GM12878 (cell line): Measurements from ENCODE around the gene METTL8. TPM values are rescaled to one million over a fixed set of nuclear protein-coding genes. Genes with fewer than 3 reads are reported as not detected.

Experiments
- ATAC-seq: fragments of 200-7000 bp; cut with Tn5 transposase; 3 replicates; pipeline ENCODE4 v1.9.1; 2020; ENCODE audit warnings: mild to moderate bottlenecking, moderate library complexity
- BruUV-seq: library from RNA; stranded (reverse); fragments of 400-500 nt; replicated peaks from 2 replicates; lab custom pipeline; 2021; lab: Mats Ljungman, UMichigan
- CTCF ChIA-PET: fragments of 300-600 bp; sonication (Branson Sonifier 250); formaldehyde crosslinking; extraction: SDS; loops from one replicate; lab custom pipeline; 2021; ENCODE audit warnings: inconsistent platforms; lab: Yijun Ruan, JAX
- POLR2A ChIA-PET: fragments of 350-600 bp; formaldehyde crosslinking; extraction: SDS; loops from one replicate; lab custom pipeline; 2021; ENCODE audit warnings: inconsistent platforms; lab: Charles Lee
- RAD21 ChIA-PET: fragments of 300-600 bp; sonication (Branson Sonifier 250); formaldehyde crosslinking; loops from one replicate; lab custom pipeline; 2023; ENCODE audit warnings: antibody characterized with exemption; ENCODE audit not compliant: unreplicated experiment; lab: Charles Lee
- SMC1A ChIA-PET: fragments of 300-600 bp; sonication (Branson Sonifier 250); formaldehyde crosslinking; loops from one replicate; lab custom pipeline; 2023; ENCODE audit not compliant: unreplicated experiment, uncharacterized antibody; lab: Charles Lee
- DNase-seq: peaks from one replicate; pipeline ENCODE4 v3.0.0-alpha.2; 2011; ENCODE audit warnings: low read depth, low spot score
- FAIRE-seq: peaks from 3 replicates; lab custom pipeline; 2011; peaks lifted over from hg19 to GRCh38; lab: Jason Lieb, UNC
- H2AFZ ChIP-seq: 2 replicates; pipeline ENCODE4 v1.6.0; 2011; ENCODE audit warnings: low read depth, low read length, control low read depth; ENCODE audit not compliant: control insufficient read depth
- H3K27ac ChIP-seq: 2 replicates; pipeline ENCODE4 v1.5.1; 2011; ENCODE audit warnings: control low read depth; ENCODE audit not compliant: control insufficient read depth, insufficient read depth
- H3K27me3 ChIP-seq, 2 experiments: replicated peaks in 1 of 2; 2 replicates each; pipeline versions ENCODE4 v1.6.0 to v1.6.1; 2011; ENCODE audit warnings: low read length in 1 of 2; ENCODE audit not compliant: control insufficient read depth in 2 of 2, insufficient read depth in 2 of 2
- H3K36me3 ChIP-seq, 2 experiments: 2 replicates each; pipeline ENCODE4 v1.5.1; 2011; ENCODE audit warnings: low read length in 1 of 2; ENCODE audit not compliant: control insufficient read depth in 2 of 2, insufficient read depth in 2 of 2
- H3K4me1 ChIP-seq: 2 replicates; pipeline ENCODE4 v1.6.1; 2011; ENCODE audit warnings: mild to moderate bottlenecking, low read length, moderate library complexity, mixed read lengths; ENCODE audit not compliant: control insufficient read depth, insufficient read depth
- H3K4me2 ChIP-seq: 2 replicates; pipeline ENCODE4 v1.6.0; 2011; ENCODE audit warnings: control low read depth; ENCODE audit not compliant: control insufficient read depth, insufficient read depth
- H3K4me3 ChIP-seq: fragments of 200-600 bp; sonication (generic); 2 replicates; pipeline ENCODE4 v1.5.1; 2016
- H3K79me2 ChIP-seq: 2 replicates; pipeline ENCODE4 v1.6.0; 2011; ENCODE audit warnings: low read length; ENCODE audit not compliant: control insufficient read depth, insufficient read depth
- H3K9ac ChIP-seq: 2 replicates; pipeline ENCODE4 v1.8.0; 2011; ENCODE audit warnings: low read length, control low read depth, mixed read lengths; ENCODE audit not compliant: control insufficient read depth, insufficient read depth
- H3K9me3 ChIP-seq: replicated peaks from 3 replicates; pipeline ENCODE4 v1.5.1; 2011; ENCODE audit warnings: mild to moderate bottlenecking, low read length; ENCODE audit not compliant: control insufficient read depth, insufficient read depth
- H4K20me1 ChIP-seq: 2 replicates; pipeline ENCODE4 v1.6.0; 2011; ENCODE audit not compliant: control insufficient read depth, insufficient read depth
- BHLHE40 ChIP-seq, 2 experiments: fragments of 450-650 bp in 1 of 2; IDR thresholded peaks; 2 replicates each; pipeline ENCODE4 v1.6.1; 2011 to 2017; ENCODE audit warnings: low read depth in 2 of 2, borderline replicate concordance in 1 of 2, improper control_type of control experiment in 1 of 2, low read length in 1 of 2, mild to moderate bottlenecking in 1 of 2
- ESRRA ChIP-seq: IDR thresholded peaks from 2 replicates; pipeline ENCODE4 v1.6.1; 2012; ENCODE audit warnings: mild to moderate bottlenecking, low read length, improper control_type of control experiment
- ETV6 ChIP-seq, 2 experiments: fragments of 450-650 bp in 1 of 2; IDR thresholded peaks in 1 of 2; conservative IDR thresholded peaks in 1 of 2; 2 replicates each; pipeline ENCODE4 v1.6.1; 2014; ENCODE audit warnings: antibody characterized with exemption in 1 of 2, borderline replicate concordance in 1 of 2, low read depth in 1 of 2, mild to moderate bottlenecking in 1 of 2, moderate library complexity in 1 of 2
- IRF5 ChIP-seq: fragments of 450-650 bp; IDR thresholded peaks from 2 replicates; pipeline ENCODE4 v1.6.1; 2017; ENCODE audit warnings: borderline replicate concordance
- MAX ChIP-seq: IDR thresholded peaks from 2 replicates; pipeline ENCODE4 v1.6.1; 2012; ENCODE audit warnings: low read depth, low read length, improper control_type of control experiment
- MEF2B ChIP-seq: fragments of 450-650 bp; IDR thresholded peaks from 2 replicates; pipeline ENCODE4 v1.6.1; 2018; ENCODE audit warnings: mild to moderate bottlenecking, moderate library complexity; ENCODE audit not compliant: partially characterized antibody, poor library complexity, severe bottlenecking
- MXI1 ChIP-seq: fragments of 150-350 bp; IDR thresholded peaks from 2 replicates; pipeline ENCODE4 v1.6.1; 2011; ENCODE audit warnings: low read depth, mild to moderate bottlenecking, inconsistent platforms, low read length, improper control_type of control experiment
- MYC ChIP-seq: IDR thresholded peaks from 2 replicates; pipeline ENCODE4 v1.6.1; 2011; ENCODE audit warnings: mild to moderate bottlenecking, low read length, moderate library complexity, inconsistent platforms; ENCODE audit not compliant: insufficient read depth, insufficient replicate concordance, insufficient read length, severe bottlenecking
- NFYA ChIP-seq: IDR thresholded peaks from 2 replicates; pipeline ENCODE4 v1.6.1; 2011; ENCODE audit warnings: low read depth, mild to moderate bottlenecking, low read length, improper control_type of control experiment, borderline replicate concordance
- POLR2A ChIP-seq: IDR thresholded peaks from 2 replicates; pipeline ENCODE4 v1.6.1; 2011; ENCODE audit warnings: low read depth, mild to moderate bottlenecking, low read length
- PRDM15 ChIP-seq: fragments of 450-650 bp; formaldehyde crosslinking; IDR thresholded peaks from 2 replicates; pipeline ENCODE4 v1.4.0; 2020; ENCODE audit warnings: mild to moderate bottlenecking, moderate library complexity
- RAD51 ChIP-seq: fragments of 450-650 bp; IDR thresholded peaks from 2 replicates; pipeline ENCODE4 v1.6.1; 2016; ENCODE audit warnings: moderate library complexity, mild to moderate bottlenecking, inconsistent platforms
- RUNX3 ChIP-seq: IDR thresholded peaks from 2 replicates; pipeline ENCODE4 v1.6.1; 2012; ENCODE audit warnings: low read length, inconsistent platforms
- SP1 ChIP-seq: IDR thresholded peaks from one replicate; pipeline ENCODE4 v1.6.1; 2011; ENCODE audit warnings: low read depth, low read length
- SRF ChIP-seq, 2 experiments: IDR thresholded peaks; 2 replicates each; pipeline ENCODE4 v1.6.1; 2011; ENCODE audit warnings: low read depth in 2 of 2, low read length in 2 of 2, mild to moderate bottlenecking in 1 of 2, moderate library complexity in 1 of 2
- YBX1 ChIP-seq: fragments of 450-650 bp; IDR thresholded peaks from 2 replicates; pipeline ENCODE4 v1.6.1; 2016; ENCODE audit warnings: antibody characterized with exemption
- ZNF24 ChIP-seq: fragments of 450-650 bp; IDR thresholded peaks from 2 replicates; pipeline ENCODE4 v1.6.1; 2017; ENCODE audit warnings: antibody characterized with exemption, mild to moderate bottlenecking
- WGBS: methylation state at CpG from one replicate; pipeline ENCODE4 v1.1.6; 2016; ENCODE audit warnings: low lambda C conversion rate; ENCODE audit not compliant: insufficient replicate concordance, insufficient coverage; ENCODE audit errors: missing lambda C conversion rate; 5-methylcytosine and 5-hydroxymethylcytosine counted together
- in situ Hi-C: fragments of 300-500 bp; cut with MboI; formaldehyde crosslinking; loops from 9 replicates; pipeline ENCODE4 v1.14.3; 2018; ENCODE audit warnings: mixed read lengths
- intact Hi-C: fragments of 100-400 bp; cut with micrococcal nuclease; formaldehyde crosslinking; loops from one replicate; pipeline ENCODE4 v1.14.2; 2022; ENCODE audit not compliant: unreplicated experiment
- polyA plus RNA-seq, 11 experiments: library from polyadenylated mRNA; depleted of rRNA in 4 of 11; unstranded in 6 of 11; stranded (reverse) in 5 of 11; fragments of >200 nt; fragmentation: Nextera tagmentation in 4 of 11; fragmentation: Illumina TruSeq in 1 of 11; extraction: Ambion mirVana in 4 of 11; extraction: Trizol in 1 of 11; gene quantifications; 1 replicate in 1 of 11; 2 replicates in 10 of 11; pipeline versions ENCODE4 v1.2.1 to v1.2.3, GENCODE V29; 2011 to 2016; ENCODE audit warnings: inconsistent platforms in 2 of 11, missing spikeins in 2 of 11, low read depth in 1 of 11
- total RNA-seq, 4 experiments: library from RNA; depleted of rRNA in 3 of 4; stranded (reverse); fragments of >200 nt in 3 of 4; fragmentation: Illumina TruSeq in 1 of 4; extraction: Trizol in 1 of 4; gene quantifications; 2 replicates each; pipeline versions ENCODE4 v1.2.1 to v1.2.3, GENCODE V29; 2013 to 2021

The METTL8 gene
- total and polyA plus RNA-seq, 10 of the 15 experiments (the other 5 are each of a cell fraction or from before 2014, with no cell fraction given), result 30.8 to 96.3 (median 51.5) TPM

GRCh38 chr2:171432969-171433762, 624 bp downstream of the METTL8 start:
- DNase-seq (no peak), ATAC-seq (peak; percentile 51), FAIRE-seq (no peak)
- Histone ChIP-seq H3K4me3 (peak overlapping the region; percentile 69), H3K9ac (peak overlapping the region; percentile 69), H3K79me2 (peaks cover 82% of the 10 kb centered on the region), H3K4me1 (peaks cover 13% of the 10 kb centered on the region), H3K27me3 (no peaks in the 10 kb centered on the region), H4K20me1 (no peaks in the 10 kb centered on the region), H3K9me3 (peaks cover 29% of the 10 kb centered on the region), H3K27ac (peak overlapping the region; percentile 93), H2AFZ (peak overlapping the region; percentile 68), H3K36me3 (peaks cover 0 to 12% of the 10 kb centered on the region in 2 experiments; a peak in 2 of 4 replicates), H3K4me2 (peak overlapping the region; percentile 97)
- CTCF ChIA-PET, result interaction anchor here (0.8 to 5.0 kb wide), 8 partner anchors 13 to 460 kb away, joined by 3 to 32 read pairs (median 3); no protein-coding TSS in a partner anchor
- in situ Hi-C loops, result loop anchor here (25.0 kb wide), 1 partner anchor 471 kb away; no protein-coding TSS in a partner anchor
- WGBS, result 1% methylated on average over 20 of the region's 20 CpGs
- SMC1A ChIA-PET, result interaction anchor here (0.6 to 3.4 kb wide), 14 partner anchors 12 to 1251 kb away, joined by 3 to 22 read pairs (median 5); no protein-coding TSS in a partner anchor
- POLR2A ChIA-PET, result interaction anchor here (0.7 to 2.5 kb wide), 16 partner anchors 12 to 504 kb away, joined by 3 to 15 read pairs (median 3); partner anchors contain the start of gene GORASP2
- intact Hi-C loops, result loop anchor here (1.0 to 5.0 kb wide), 7 partner anchors 12 to 506 kb away; partner anchors contain the start of genes CYBRD1 and GORASP2
- RAD21 ChIA-PET, result interaction anchor here (0.6 to 3.6 kb wide), 16 partner anchors 13 to 1035 kb away, joined by 3 to 25 read pairs (median 4); no protein-coding TSS in a partner anchor
- BruUV-seq, result TSS peak; percentile 74
- no peak for TF ChIP-seq RUNX3
- TF ChIP-seq PRDM15, result no peak
- no peak for TF ChIP-seq ESRRA
- peak; percentile 71 for TF ChIP-seq MEF2B
- TF ChIP-seq ZNF24, result no peak
- no peak for TF ChIP-seq YBX1
- peak; percentile 85 for TF ChIP-seq MAX
- TF ChIP-seq BHLHE40 (IDR thresholded peaks at IDR 0.05; ENCODE audit: borderline replicate concordance in 1 of 2, low read depth in 2 of 2, low read length in 1 of 2), result no peak
- no peak for TF ChIP-seq SRF (IDR thresholded peaks at IDR 0.05; ENCODE audit: low read depth in 2 of 2, low read length in 2 of 2)
- TF ChIP-seq NFYA, result no peak
- peak; percentile 0 for TF ChIP-seq MYC
- TF ChIP-seq SP1, result no peak
- peak; percentile 95 for TF ChIP-seq MXI1
- peak; percentile 43; the same call in 1 of the 2 replicates for TF ChIP-seq POLR2A
- no peak for TF ChIP-seq ETV6 (conservative IDR thresholded peaks at IDR 0.05 in 1 of 2, IDR thresholded peaks at IDR 0.05 in 1 of 2; ENCODE audit: borderline replicate concordance in 1 of 2, low read depth in 1 of 2)
- peak; percentile 69 for TF ChIP-seq RAD51
- TF ChIP-seq IRF5, result no peak
